Pancreas (tissue), 10 donors: ENCODE measurements around the gene GNPAT. TPM values are rescaled to one million over a fixed set of nuclear protein-coding genes. Genes with fewer than 3 reads are reported as not detected.

Experiments
- ATAC-seq, 4 donors: fragments of 200-7000 bp; cut with Tn5 transposase; one replicate each; pipeline versions ENCODE4 v1.8.0 to v1.9.1; 2020; ENCODE audit warnings: mild to moderate bottlenecking in 4 of 4, moderate library complexity in 4 of 4
- DNase-seq, 6 donors: peaks; one replicate each; pipeline ENCODE4 v3.0.0-alpha.2; 2020
- FAIRE-seq: peaks from 2 replicates; lab custom pipeline; 2012; peaks lifted over from hg19 to GRCh38; lab: Jason Lieb, UNC
- H3K27ac ChIP-seq, 4 donors: fragments of 200-600 bp; sonication (generic); 1 replicate in 3 of 4; 2 replicates in 1 of 4; pipeline versions ENCODE4 v1.5.0 to v1.8.0; 2020
- H3K27me3 ChIP-seq, 4 donors: fragments of 200-600 bp; one replicate each; pipeline ENCODE4 v1.8.0; 2021
- H3K36me3 ChIP-seq, 3 donors: fragments of 200-600 bp; sonication (generic) in 1 of 3; one replicate each; pipeline versions ENCODE4 v1.5.0 to v1.8.0; 2020 to 2021
- H3K4me1 ChIP-seq, 3 donors: fragments of 200-600 bp; one replicate each; pipeline ENCODE4 v1.8.0; 2021
- H3K4me3 ChIP-seq, 4 donors: fragments of 200-600 bp; sonication (generic) in 2 of 4; one replicate each; pipeline versions ENCODE4 v1.5.0 to v1.8.0; 2020 to 2021
- H3K9me3 ChIP-seq, 4 donors: fragments of 200-600 bp; one replicate each; pipeline ENCODE4 v1.8.0; 2021
- CTCF ChIP-seq, 4 donors: fragments of 200-600 bp; sonication (generic) in 3 of 4; IDR thresholded peaks; one replicate each; pipeline versions ENCODE4 v1.5.0 to v1.8.0; 2021; ENCODE audit warnings: antibody characterized with exemption in 4 of 4
- WGBS, 2 donors: extraction: QIAGEN DNeasy Blood & Tissue Kit; methylation state at CpG; one replicate each; pipeline ENCODE4 v1.1.7; 2013; 5-methylcytosine and 5-hydroxymethylcytosine counted together
- intact Hi-C, 3 donors: fragments of 100-400 bp; cut with DNase I; formaldehyde crosslinking; loops; one replicate each; pipeline versions ENCODE4 v1.11.1 to v1.14.2; 2022
- polyA plus RNA-seq, 2 donors: library from polyadenylated mRNA; stranded (reverse); fragments of 200-250 nt; gene quantifications; one replicate each; pipeline ENCODE4 v1.2.3, GENCODE V29; 2013
- total RNA-seq, 6 donors: library from RNA; stranded (reverse); fragmentation: NEBNext Ultra II Directional in 4 of 6; extraction: Animal tissue kit (Norgen Biotek cat#: 25700) in 4 of 6; gene quantifications; one replicate each; pipeline versions ENCODE4 v1.2.1 to v1.2.4, GENCODE V29; 2021 to 2023
- donor health status: healthy with polysubstance abuse.
- donor health status: DM: no; HTN: no; CAD: no; lungs with moderate emphysema.
- donor health status: DM: no; HTN: no; CAD: no.
- donor health status: control.
- donor health status: control.
- donor health status: Bipolar disorder and iron deficiency.
- donor health status: DM: yes; HTN: yes; CAD: no.
- donor health status: DM: no; HTN: no; CAD: no.
- donor health status: DM: no; HTN: no; CAD: no.
- donor health status: DM: yes; HTN: yes; CAD: no.

GNPAT gene
- total and polyA plus RNA-seq, 8 donors, result 17.4 to 34.4 (median 21.7) TPM

- peaks cover 6 to 22% (median 18%) of the 10 kb centered on the region in 3 donors for H3K4me1 ChIP-seq
- H3K9me3 ChIP-seq, result no peaks in the 10 kb centered on the region
- FAIRE-seq (no peak), ATAC-seq (no peak), DNase-seq (no peak)
- TF ChIP-seq CTCF (IDR thresholded peaks at IDR 0.05), result no peak
- peak overlapping the region in 1 of 4 donors; percentile 74 for H3K4me3 ChIP-seq
- H3K27me3 ChIP-seq, result no peaks in the 10 kb centered on the region
- WGBS, 2 donors, result 42 to 53% methylated on average over 5 of the region's 5 CpGs
- peaks cover 0 to 8% (median 4%) of the 10 kb centered on the region in 3 donors for H3K36me3 ChIP-seq
- H3K27ac ChIP-seq, result no peak overlapping the region
- intact Hi-C loops, result no loop called here
Measured at GRCh38 chr1:231242516-231243198, 1.6 kb downstream of the GNPAT start.

- no peak for TF ChIP-seq CTCF (IDR thresholded peaks at IDR 0.05)
- Histone ChIP-seq H3K4me1 (no peaks in the 10 kb centered on the region), H3K36me3 (no peaks in the 10 kb centered on the region), H3K27me3 (no peaks in the 10 kb centered on the region), H3K27ac (no peak overlapping the region), H3K9me3 (no peaks in the 10 kb centered on the region), H3K4me3 (no peak overlapping the region)
- FAIRE-seq, result no peak
- no peak for ATAC-seq
- WGBS, 2 donors, result 97 to 100% methylated on average over 1 of the region's 1 CpG
- intact Hi-C loops, result no loop called here
- DNase-seq, result no peak
Measured at GRCh38 chr1:231248778-231249177, 7.8 kb downstream of the GNPAT start.

- intact Hi-C loops, result no loop called here
- H3K27me3 ChIP-seq, result no peaks in the 10 kb centered on the region
- TF ChIP-seq CTCF (IDR thresholded peaks at IDR 0.05), result no peak
- ATAC-seq, result no peak
- H3K4me1 ChIP-seq, result no peaks in the 10 kb centered on the region
- no peak overlapping the region for H3K4me3 ChIP-seq
- H3K27ac ChIP-seq, result no peak overlapping the region
- DNase-seq, result no peak
- FAIRE-seq, result no peak
- WGBS, 2 donors, result 90 to 91% methylated on average over 3 of the region's 3 CpGs
- no peaks in the 10 kb centered on the region for H3K9me3 ChIP-seq
- H3K36me3 ChIP-seq, result peaks cover 0 to 6% (median 0%) of the 10 kb centered on the region in 3 donors
Measured at GRCh38 chr1:231252336-231252735, 11.3 kb downstream of the GNPAT start.

- Histone ChIP-seq H3K36me3 (peaks cover 0 to 27% (median 2%) of the 10 kb centered on the region in 3 donors), H3K27me3 (no peaks in the 10 kb centered on the region), H3K4me3 (no peak overlapping the region), H3K4me1 (no peaks in the 10 kb centered on the region), H3K27ac (no peak overlapping the region), H3K9me3 (no peaks in the 10 kb centered on the region)
- ATAC-seq, result no peak
- intact Hi-C loops, result no loop called here
- no peak for DNase-seq
- no peak for TF ChIP-seq CTCF (IDR thresholded peaks at IDR 0.05)
- FAIRE-seq, result no peak
- WGBS, 2 donors, result 86 to 88% methylated on average over 4 of the region's 4 CpGs
Measured at GRCh38 chr1:231260351-231260750, 19.3 kb downstream of the GNPAT start.

GRCh38 chr1:231264642-231265041 is 23.6 kb downstream of the GNPAT start:
- H3K27ac ChIP-seq, result no peak overlapping the region
- 95 to 100% methylated on average over 1 of the region's 1 CpG for WGBS, 2 donors
- no peaks in the 10 kb centered on the region for H3K4me1 ChIP-seq
- FAIRE-seq (no peak), DNase-seq (no peak), ATAC-seq (no peak)
- H3K27me3 ChIP-seq, result no peaks in the 10 kb centered on the region
- H3K4me3 ChIP-seq, result no peak overlapping the region
- H3K9me3 ChIP-seq, result no peaks in the 10 kb centered on the region
- intact Hi-C loops, result no loop called here
- H3K36me3 ChIP-seq, result peaks cover 0 to 46% (median 15%) of the 10 kb centered on the region in 3 donors
- no peak for TF ChIP-seq CTCF (IDR thresholded peaks at IDR 0.05)
